Gastroesophageal sphincter (tissue), 4 donors: Measurements from ENCODE around the gene FOCAD. TPM values are rescaled to one million over a fixed set of nuclear protein-coding genes. Genes with fewer than 3 reads are reported as not detected.

Source experiments
- ATAC-seq: fragments of 150-250 bp; one replicate; pipeline ENCODE4 v1.9.1; 2016; ENCODE audit warnings: mild to moderate bottlenecking, moderate library complexity
- H3K27ac ChIP-seq, 4 donors: fragments of 200-600 bp; sonication (generic) in 3 of 4; 1 replicate in 3 of 4; 2 replicates in 1 of 4; pipeline ENCODE4 v1.5.1; 2016 to 2019
- H3K27me3 ChIP-seq: fragments of 200-600 bp; sonication (generic); one replicate; pipeline ENCODE4 v1.5.1; 2019
- H3K36me3 ChIP-seq, 2 donors: fragments of 200-600 bp; sonication (generic); one replicate each; pipeline ENCODE4 v1.5.1; 2019; ENCODE audit warnings: control low read depth in 1 of 2
- H3K4me1 ChIP-seq, 3 donors: fragments of 200-600 bp; sonication (generic); 1 replicate in 2 of 3; 2 replicates in 1 of 3; pipeline ENCODE4 v1.5.1; 2016 to 2019; ENCODE audit warnings: control low read depth in 2 of 3
- H3K4me3 ChIP-seq, 2 donors: fragments of 200-600 bp; sonication (generic); one replicate each; pipeline ENCODE4 v1.5.1; 2019; ENCODE audit warnings: mild to moderate bottlenecking in 1 of 2, moderate library complexity in 1 of 2
- H3K9me3 ChIP-seq, 3 donors: fragments of 200-600 bp; sonication (generic); one replicate each; pipeline ENCODE4 v1.5.1; 2017 to 2019; ENCODE audit warnings: control low read depth in 2 of 3
- EP300 ChIP-seq: sonication (generic); formaldehyde crosslinking; IDR thresholded peaks from one replicate; pipeline ENCODE4 v1.6.1; 2017; ENCODE audit warnings: antibody characterized with exemption, mild to moderate bottlenecking
- POLR2A ChIP-seq, 2 donors: fragments of 450-650 bp; IDR thresholded peaks; one replicate each; pipeline ENCODE4 v1.6.1; 2017; ENCODE audit warnings: antibody characterized with exemption in 2 of 2, mild to moderate bottlenecking in 2 of 2, moderate library complexity in 1 of 2
- POLR2AphosphoS5 ChIP-seq: sonication (generic); formaldehyde crosslinking; IDR thresholded peaks from one replicate; pipeline ENCODE4 v1.6.1; 2017; ENCODE audit warnings: antibody characterized with exemption
- WGBS, 2 donors: methylation state at CpG; one replicate each; pipeline ENCODE4 v1.1.5; 2018; ENCODE audit warnings: low coverage in 1 of 2; 5-methylcytosine and 5-hydroxymethylcytosine counted together
- total RNA-seq, 4 donors: library from RNA; depleted of rRNA; stranded (reverse); fragments of >200 nt; gene quantifications; one replicate each; pipeline ENCODE4 v1.1.0, GENCODE V29; 2016
- TF ChIP-seq, protein P1 (sequence below), 4 experiments: fragments of 200-600 bp in 2 of 4; fragments of 450-650 bp in 2 of 4; sonication (generic) in 1 of 4; IDR thresholded peaks; one replicate each; pipeline ENCODE4 v1.5.1; 2017 to 2019; ENCODE audit warnings: antibody characterized with exemption in 4 of 4, mild to moderate bottlenecking in 2 of 4, moderate library complexity in 2 of 4

FOCAD gene
- total RNA-seq, 4 donors from 2014 or later, result 23.0 to 35.9 (median 30.4) TPM

DNA sequence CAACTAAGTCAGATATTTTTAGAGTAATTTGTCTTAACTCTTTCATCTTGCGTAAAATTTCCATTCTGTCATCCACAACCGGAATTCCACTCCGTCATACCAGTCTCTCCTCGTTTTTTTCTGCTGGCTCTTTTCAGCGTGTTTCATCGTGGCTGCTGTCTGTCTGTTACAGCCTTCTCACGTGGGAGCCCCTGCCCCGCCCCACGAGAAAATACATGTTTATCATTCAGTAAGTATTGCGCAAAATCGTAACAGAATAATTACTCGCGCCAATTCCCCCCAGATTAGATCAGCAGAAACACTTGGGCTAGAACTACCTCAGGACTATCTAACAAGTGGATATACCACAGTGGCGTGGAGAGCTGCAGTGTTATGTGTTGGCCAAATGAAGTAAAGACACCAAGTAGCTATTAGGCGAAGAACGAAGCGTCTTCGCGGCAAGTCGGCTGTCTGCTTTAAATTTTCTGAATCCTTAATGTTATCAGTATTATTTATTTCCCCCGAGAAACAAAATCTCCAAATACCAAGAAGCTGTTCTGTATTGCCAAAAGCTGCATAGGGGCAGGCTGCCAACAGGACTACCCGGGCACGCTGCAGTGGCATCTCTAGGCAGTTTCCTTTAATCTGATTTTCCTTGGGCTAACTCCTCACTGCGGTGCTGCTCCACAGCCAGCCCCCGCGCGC is 566 bp upstream of the FOCAD start:
- Histone ChIP-seq H3K4me3 (peak overlapping the region; percentile 61 to 92), H3K4me1 (peaks cover 6 to 34% (median 7%) of the 10 kb centered on the region in 3 donors), H3K9me3 (no peaks in the 10 kb centered on the region), H3K36me3 (no peaks in the 10 kb centered on the region), H3K27me3 (no peaks in the 10 kb centered on the region), H3K27ac (peak overlapping the region; percentile 19 to 98 (median 96))
- TF ChIP-seq EP300 (no peak), POLR2AphosphoS5 (peak; percentile 59), POLR2A (IDR thresholded peaks at IDR 0.05) (peak in 1 of 2 donors; percentile 2)
- ATAC-seq, result peak; percentile 67
- 0 to 4% methylated on average over 21 of the region's 27 CpGs for WGBS, 2 donors

DNA sequence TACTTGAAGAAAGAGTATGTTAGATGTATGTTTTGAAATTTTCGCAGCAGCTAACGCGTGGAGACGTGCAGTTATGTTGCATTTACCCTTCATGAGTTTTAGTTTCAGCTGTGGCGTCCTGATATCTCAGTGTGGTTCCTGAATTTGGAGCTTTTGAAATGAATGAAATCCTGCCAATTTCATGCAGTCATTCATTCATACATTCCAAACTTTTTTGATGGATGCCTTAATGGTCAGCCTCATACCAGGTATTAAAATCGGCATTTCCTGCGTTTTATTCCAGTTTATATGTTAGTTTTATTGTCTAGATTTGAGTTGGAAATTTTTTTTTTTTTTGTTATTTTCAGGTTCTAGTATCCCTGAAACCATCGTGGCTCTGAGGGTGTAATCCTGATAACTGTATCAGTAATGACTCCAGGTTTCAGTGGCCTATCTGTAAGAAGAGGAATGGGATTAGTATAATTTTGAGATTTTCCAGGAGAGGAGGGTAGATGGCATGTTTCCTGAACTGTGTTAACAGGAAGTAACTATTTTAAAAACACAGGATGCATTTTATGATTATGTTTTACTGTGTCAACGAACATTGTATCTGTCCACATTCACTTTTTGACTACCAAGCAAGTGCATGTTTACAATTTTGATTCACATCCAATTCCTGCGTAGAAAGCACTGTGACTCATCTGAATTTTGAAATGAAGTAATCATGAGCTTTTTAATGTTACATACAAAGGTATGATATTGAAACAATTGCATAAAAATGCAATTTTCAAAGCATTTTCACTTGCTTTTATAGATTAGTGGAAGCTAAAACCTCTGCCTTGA is 1.0 kb downstream of the FOCAD start:
- Histone ChIP-seq H3K27ac (peak overlapping the region; percentile 61 to 98 (median 96)), H3K9me3 (no peaks in the 10 kb centered on the region), H3K27me3 (no peaks in the 10 kb centered on the region), H3K36me3 (no peaks in the 10 kb centered on the region), H3K4me1 (peaks cover 6 to 28% (median 7%) of the 10 kb centered on the region in 3 donors), H3K4me3 (peak overlapping the region; percentile 61 to 92)
- TF ChIP-seq POLR2AphosphoS5 (no peak), EP300 (no peak), POLR2A (IDR thresholded peaks at IDR 0.05) (no peak)
- TF ChIP-seq, protein P1, sequence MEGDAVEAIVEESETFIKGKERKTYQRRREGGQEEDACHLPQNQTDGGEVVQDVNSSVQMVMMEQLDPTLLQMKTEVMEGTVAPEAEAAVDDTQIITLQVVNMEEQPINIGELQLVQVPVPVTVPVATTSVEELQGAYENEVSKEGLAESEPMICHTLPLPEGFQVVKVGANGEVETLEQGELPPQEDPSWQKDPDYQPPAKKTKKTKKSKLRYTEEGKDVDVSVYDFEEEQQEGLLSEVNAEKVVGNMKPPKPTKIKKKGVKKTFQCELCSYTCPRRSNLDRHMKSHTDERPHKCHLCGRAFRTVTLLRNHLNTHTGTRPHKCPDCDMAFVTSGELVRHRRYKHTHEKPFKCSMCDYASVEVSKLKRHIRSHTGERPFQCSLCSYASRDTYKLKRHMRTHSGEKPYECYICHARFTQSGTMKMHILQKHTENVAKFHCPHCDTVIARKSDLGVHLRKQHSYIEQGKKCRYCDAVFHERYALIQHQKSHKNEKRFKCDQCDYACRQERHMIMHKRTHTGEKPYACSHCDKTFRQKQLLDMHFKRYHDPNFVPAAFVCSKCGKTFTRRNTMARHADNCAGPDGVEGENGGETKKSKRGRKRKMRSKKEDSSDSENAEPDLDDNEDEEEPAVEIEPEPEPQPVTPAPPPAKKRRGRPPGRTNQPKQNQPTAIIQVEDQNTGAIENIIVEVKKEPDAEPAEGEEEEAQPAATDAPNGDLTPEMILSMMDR (IDR thresholded peaks at IDR 0.05), result no peak
- WGBS, 2 donors, result 0 to 3% methylated on average over 10 of the region's 10 CpGs
- no peak for ATAC-seq

DNA sequence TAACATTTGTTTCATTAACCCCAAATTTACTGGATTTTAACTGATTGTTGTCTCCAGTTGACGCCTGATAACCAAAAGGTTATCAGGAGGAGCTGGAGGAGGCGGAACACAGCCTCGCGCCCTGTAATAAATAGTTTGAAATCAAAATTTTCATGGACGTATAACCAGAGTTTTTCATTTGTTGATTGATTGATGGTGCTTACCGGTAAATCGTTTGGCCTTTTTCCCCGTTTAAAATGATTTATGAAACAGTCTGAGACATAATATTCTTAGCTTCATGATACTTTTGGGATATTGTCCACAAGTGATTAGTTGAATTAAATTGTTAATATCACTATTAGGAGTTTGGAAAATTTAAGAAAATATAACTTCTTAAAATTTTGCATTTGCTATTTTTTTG is 1.7 kb downstream of the FOCAD start:
- ATAC-seq, result no peak
- TF ChIP-seq POLR2A (IDR thresholded peaks at IDR 0.05) (no peak), EP300 (no peak), POLR2AphosphoS5 (no peak)
- TF ChIP-seq, protein P1 (IDR thresholded peaks at IDR 0.05), result no peak
- no peak overlapping the region for H3K4me3 ChIP-seq
- H3K27me3 ChIP-seq, result no peaks in the 10 kb centered on the region
- WGBS, 2 donors, result 50 to 60% methylated on average over 6 to 8 of the region's 8 CpGs
- H3K27ac ChIP-seq, result peak overlapping the region in 3 of 4 donors; percentile 94 to 98 (median 97)
- peaks cover 6 to 28% (median 7%) of the 10 kb centered on the region in 3 donors for H3K4me1 ChIP-seq
- H3K36me3 ChIP-seq, result no peaks in the 10 kb centered on the region
- no peaks in the 10 kb centered on the region for H3K9me3 ChIP-seq

DNA sequence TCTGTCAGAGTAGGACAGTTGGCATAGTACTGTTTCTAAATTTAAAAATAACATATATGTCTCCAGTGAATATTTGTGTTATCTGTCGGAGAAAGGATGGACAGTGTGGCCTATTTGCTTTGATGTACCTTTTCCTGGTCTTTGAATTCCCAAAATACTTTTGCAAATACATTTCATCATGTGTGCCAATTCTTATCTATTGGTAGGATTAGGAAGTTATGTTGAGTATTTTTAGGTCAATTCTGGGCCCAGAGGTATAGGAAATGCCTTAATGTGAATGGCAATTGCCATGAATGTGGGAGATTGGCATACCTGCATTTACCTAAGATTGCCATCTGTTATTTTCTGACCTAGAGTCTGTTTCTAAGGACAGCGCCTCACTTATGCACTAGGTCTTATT is 5.8 kb downstream of the FOCAD start:
- 100% methylated on average over 2 of the region's 2 CpGs for WGBS, 2 donors
- Histone ChIP-seq H3K9me3 (no peaks in the 10 kb centered on the region), H3K27ac (no peak overlapping the region), H3K4me1 (peaks cover 6 to 15% (median 7%) of the 10 kb centered on the region in 3 donors), H3K36me3 (no peaks in the 10 kb centered on the region), H3K27me3 (no peaks in the 10 kb centered on the region), H3K4me3 (no peak overlapping the region)
- TF ChIP-seq, protein P1 (IDR thresholded peaks at IDR 0.05), result no peak
- no peak for TF ChIP-seq POLR2AphosphoS5
- no peak for TF ChIP-seq EP300
- no peak for TF ChIP-seq POLR2A (IDR thresholded peaks at IDR 0.05)
- no peak for ATAC-seq

DNA sequence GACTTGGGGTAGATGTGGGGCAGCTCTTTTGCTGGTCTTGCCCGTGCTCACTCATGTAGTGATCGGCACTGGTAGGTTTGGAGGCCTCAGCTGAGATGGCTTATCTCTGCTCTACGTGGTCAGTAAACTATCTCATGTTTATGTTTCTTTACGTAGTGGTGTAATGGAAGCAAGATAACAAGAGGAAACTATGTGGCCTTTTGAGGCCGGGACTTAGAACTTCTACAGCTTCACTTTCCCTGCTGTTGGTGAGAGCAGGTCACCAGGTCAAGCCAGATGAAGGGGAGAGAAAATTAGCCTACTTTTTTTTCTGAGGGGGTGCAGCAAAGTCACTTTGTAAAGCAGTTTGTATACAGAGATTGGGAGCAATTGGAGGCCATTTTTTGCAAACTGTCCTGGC is 8.5 kb downstream of the FOCAD start:
- ATAC-seq, result no peak
- no peaks in the 10 kb centered on the region for H3K4me1 ChIP-seq

More for the DNA sequence above, 8.5 kb downstream of the FOCAD start:
- H3K4me3 ChIP-seq, result no peak overlapping the region
- H3K36me3 ChIP-seq, result no peaks in the 10 kb centered on the region
- H3K27ac ChIP-seq, result no peak overlapping the region
- H3K9me3 ChIP-seq, result no peaks in the 10 kb centered on the region
- no peak for TF ChIP-seq POLR2AphosphoS5
- no peak for TF ChIP-seq POLR2A (IDR thresholded peaks at IDR 0.05)
- WGBS, 2 donors, result 65 to 71% methylated on average over 4 to 5 of the region's 5 CpGs
- H3K27me3 ChIP-seq, result no peaks in the 10 kb centered on the region
